Left forelimb (tissue), 1 donor: ENCODE data around the gene NSMF.
"Not testable (repeated sequence)": the region's sequence is repeated elsewhere in the genome, so short reads cannot be mapped to it uniquely, and the experiment has no call there.

Experiments used
- DNase-seq: peaks from one replicate; pipeline ENCODE4 v3.0.0-alpha.2; 2018; ENCODE audit warnings: low spot score

NSMF gene

DNA sequence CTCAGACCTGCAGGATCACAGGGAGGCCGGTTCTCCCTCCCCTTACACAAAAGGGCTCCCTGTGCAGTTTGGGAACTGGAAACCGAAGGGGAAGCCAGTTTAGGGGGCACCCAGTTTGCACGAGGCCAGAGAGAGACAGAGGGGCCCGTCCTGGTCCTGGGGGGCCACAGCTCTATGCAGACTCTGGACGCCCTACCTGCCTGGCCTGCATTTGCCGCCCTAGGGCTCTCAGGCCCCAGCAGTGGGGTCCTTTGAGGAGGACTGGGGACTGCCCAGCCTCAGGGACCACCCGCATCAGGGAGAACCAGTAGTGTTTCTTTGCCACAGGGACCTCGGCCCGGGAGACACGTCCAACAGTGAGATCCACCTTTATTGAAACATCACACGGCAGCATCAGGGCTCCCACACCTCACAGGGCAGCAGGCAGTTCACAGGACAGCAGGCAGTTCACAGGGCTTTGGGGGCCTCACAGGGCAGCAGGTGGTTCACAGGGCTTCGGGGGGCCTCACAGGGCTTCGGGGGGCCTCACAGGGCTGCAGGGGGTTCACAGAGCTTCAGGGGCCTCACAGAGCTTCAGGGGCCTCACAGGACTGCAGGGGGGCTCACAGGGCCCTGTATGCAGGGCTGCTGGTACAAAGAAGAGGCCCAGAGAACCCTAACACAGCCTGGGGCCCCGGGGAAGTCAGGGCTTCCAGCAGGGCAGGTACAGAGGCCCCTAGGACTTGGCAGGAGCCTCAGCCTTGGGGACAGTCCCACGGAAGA is 648 bp upstream of the NSMF start:
- no peak for DNase-seq

DNA sequence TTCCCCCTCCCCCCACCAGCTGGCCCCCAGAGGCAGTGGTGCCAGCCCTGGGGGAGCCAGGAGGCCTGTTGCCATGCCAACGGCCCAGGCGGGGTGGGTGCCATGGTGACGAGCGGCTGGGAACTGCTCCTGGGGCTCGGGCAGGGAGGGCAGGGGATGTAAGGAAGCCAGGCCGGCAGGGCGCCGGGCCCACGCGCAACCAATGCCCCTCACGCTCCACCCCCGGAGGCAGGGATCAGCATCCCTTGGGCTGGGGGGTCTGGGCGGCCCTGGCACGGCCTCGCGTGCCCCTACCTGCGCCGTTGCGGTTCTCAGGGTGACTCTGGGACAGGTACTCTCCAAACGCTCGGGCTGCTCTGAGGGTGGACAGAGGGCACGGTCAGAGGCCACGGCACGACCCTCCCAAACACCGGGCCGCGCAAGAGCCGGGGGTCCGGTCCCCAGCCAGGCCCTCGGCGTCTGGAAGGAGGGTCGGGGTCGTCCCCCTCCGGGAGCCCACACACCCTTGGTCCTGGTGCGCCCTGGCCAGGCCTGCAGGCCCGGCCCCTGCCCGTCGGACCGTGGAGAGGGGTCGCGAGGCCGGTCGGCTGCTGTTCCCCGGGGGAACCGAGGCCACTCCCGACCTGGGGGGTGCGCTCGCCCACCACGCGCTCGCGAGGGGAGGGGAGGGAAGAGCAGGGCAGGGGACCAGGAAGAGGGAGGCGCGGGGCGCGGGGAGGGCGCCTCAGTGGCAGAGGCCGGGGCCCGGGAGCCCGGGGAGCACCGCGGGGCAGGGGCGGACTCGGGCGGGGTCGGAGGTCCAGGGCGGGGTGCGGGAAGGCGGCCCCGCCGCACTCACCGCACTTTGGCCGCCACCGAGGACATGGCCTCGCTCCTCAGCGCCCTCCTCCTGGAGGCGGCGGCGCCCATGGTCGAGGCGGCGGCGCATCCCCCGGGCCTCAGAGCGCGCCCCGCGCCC is 661 bp downstream of the NSMF start:
- DNase-seq = no peak

GRCh38 chr9:137457406-137458193 is 1.5 kb downstream of the NSMF start:
- DNase-seq = no peak

- DNase-seq = no peak
Measured at GRCh38 chr9:137456864-137457405, 2.2 kb downstream of the NSMF start.

DNA sequence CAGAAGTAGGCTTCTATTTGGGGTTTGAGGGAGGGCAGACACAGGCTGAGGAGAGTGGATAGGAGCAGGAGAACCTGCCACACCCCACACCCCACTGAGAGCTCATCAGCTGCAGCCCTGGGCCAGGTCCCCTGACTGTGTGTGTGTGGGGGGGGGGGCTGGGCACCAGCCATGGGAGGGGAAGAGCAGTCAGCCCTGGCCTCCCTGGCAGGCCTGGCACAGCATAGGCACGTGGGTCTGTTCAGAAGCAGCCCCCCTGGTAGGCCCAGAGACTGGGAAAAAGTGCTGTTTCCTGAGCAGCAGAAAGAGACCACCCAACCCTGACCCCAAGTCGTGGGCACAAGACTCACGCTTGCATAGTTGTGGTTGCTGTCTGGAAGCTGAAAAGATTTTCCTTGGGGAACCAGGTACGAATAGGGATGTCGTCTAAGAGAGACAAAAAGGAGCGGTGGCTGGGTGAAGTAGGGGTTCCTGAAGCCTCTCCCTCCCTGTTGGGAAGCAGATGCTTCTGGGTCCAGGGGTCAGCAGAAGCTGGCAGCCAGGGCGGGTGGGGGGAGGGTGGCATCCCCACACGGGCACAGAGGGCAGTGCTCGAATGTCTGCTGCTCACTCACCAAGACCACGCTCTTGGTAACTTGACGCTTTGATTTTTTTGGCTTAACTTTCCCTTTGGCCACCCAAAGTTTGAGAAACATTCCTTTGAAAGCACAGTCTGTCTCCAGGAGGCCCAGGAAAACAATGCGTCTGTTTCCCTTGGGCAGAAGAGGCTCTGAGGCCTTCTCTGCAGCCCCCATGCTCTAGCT is 2.9 kb downstream of the NSMF start:
- DNase-seq = no peak

GRCh38 chr9:137455359-137455991 is 3.7 kb downstream of the NSMF start:
- no peak for DNase-seq

DNA sequence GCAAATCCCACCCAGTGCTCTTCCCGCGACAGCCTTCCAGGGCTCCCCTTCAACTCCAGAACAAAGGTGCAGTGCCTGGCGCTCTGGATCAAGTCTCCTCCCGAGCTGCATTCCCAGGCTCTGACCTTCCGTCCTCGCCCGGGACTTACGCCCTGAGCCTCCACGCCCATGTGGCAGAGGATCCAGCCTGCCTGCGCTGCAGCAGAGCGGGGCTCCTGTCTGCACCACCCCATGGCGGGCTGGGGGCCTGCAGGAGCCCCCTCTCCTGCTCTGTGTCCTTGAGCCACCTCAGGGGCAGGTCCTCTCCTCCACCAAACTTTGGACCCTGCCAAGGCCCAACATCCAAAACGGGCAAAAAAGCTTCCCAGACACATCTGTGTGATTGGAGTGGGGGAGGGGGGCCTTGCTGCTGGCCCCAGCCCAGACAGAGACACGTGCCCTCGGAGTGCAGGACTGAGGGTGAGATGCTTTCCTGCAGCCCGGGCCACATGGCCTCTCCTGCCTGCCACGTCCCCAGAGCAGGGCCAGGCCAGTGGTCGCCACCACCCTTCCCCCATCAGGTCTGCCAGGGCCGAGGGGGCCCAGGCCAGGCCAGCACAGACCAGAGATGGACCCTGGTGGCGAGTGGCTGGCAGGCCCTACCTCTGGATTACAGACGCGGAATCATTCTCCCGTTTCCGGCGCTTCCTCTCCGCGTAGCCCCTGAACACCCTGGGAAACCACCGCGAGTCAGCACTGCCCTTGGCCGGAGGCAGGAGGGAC is 4.4 kb downstream of the NSMF start:
- no peak for DNase-seq

DNA sequence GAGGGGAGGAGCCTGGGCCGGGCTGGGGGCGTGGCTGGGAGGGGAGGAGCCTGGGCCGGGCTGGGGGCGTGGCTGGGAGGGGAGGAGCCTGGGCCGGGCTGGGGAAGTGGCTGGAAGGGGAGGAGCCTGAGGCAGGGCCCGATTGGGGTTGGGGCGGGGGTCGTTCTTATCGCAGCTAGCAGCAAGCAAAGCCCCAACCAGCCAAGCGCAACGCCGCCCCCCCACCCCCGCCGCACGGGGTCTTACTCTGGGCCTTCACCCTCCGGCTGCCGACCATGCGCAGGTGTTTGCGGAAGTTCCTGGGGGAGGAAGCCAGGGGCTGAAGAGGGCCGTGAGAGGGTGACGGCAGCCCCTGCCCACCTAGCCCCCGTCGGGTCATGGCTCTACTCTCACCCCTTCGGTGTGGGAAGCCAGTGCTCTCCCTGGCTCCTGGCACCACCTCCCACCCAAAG is 5.0 kb downstream of the NSMF start:
- DNase-seq = no peak

GRCh38 chr9:137453643-137454081 is 5.5 kb downstream of the NSMF start:
- DNase-seq = no peak

- no peak for DNase-seq
Measured at GRCh38 chr9:137452761-137453642, 6.1 kb downstream of the NSMF start.

- DNase-seq = no peak
Measured at GRCh38 chr9:137452006-137452760, 7.0 kb downstream of the NSMF start.

GRCh38 chr9:137451264-137452005 is 7.7 kb downstream of the NSMF start:
- not testable (repeated sequence) for DNase-seq

GRCh38 chr9:137450539-137451222 is 8.5 kb downstream of the NSMF start:
- DNase-seq = not testable (repeated sequence)

DNA sequence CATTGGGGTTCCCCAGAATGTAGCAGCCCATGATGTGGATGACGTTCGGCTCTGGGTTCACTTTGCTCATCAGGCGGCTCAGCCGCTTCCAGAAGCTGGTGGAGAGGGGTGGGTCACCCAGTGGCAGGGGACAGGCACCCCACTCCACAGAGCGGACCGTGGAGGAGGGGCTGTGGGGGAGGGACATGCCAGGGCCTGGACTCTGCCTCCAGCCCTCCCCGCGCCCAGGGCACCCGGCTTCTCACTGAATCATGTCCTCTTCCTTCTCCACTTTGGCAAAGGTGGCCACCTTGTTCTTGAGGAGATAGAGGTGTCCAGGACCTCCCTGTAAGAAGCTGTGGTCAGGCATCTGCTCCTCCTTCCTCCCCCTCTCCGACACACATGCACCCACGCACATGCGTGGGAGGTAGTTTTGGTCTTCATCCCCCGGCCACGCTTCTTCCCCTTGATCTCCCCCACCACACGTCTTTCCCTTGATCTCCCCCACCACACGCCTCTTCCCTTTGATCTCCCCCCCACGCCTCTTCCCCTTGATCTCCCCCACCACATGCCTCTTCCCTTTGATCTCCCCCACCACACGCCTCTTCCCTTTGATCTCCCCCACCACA is 9.1 kb downstream of the NSMF start:
- DNase-seq = no peak

- no peak for DNase-seq
Measured at GRCh38 chr9:137449081-137449844, 9.9 kb downstream of the NSMF start.
